ENCODE results near the gene IGFBPL1. TPM values are rescaled to one million over a fixed set of nuclear protein-coding genes. Genes with fewer than 3 reads are reported as not detected.
"Not testable (repeated sequence)": the region's sequence is repeated elsewhere in the genome, so short reads cannot be mapped to it uniquely, and the experiment has no call there.

Gene IGFBPL1
- total RNA-seq, 1 donor: not detected

- no peak overlapping the region for H3K4me3 ChIP-seq (ENCODE audit: low read depth, low read length)
- no peak for DNase-seq (ENCODE audit: low read depth)
- TF ChIP-seq CTCF (IDR thresholded peaks at IDR 0.05; ENCODE audit: insufficient read depth, low read depth, low read length): no peak
Measured at GRCh38 chr9:38405785-38406184, 18.5 kb downstream of the IGFBPL1 start.

GRCh38 chr9:38404314-38404713 is 19.9 kb downstream of the IGFBPL1 start:
- TF ChIP-seq CTCF (IDR thresholded peaks at IDR 0.05; ENCODE audit: insufficient read depth, low read depth, low read length): no peak

GRCh38 chr9:38401994-38402393 is 22.3 kb downstream of the IGFBPL1 start:
- DNase-seq (ENCODE audit: low read depth): no peak
- H3K4me3 ChIP-seq (ENCODE audit: low read depth, low read length): no peak overlapping the region
- TF ChIP-seq CTCF (IDR thresholded peaks at IDR 0.05; ENCODE audit: insufficient read depth, low read depth, low read length): no peak

More at GRCh38 chr9:38404314-38404713, 19.9 kb downstream of the IGFBPL1 start:
- H3K4me3 ChIP-seq (ENCODE audit: low read depth, low read length): no peak overlapping the region
- DNase-seq (ENCODE audit: low read depth): no peak

GRCh38 chr9:38399191-38399590 is 25.1 kb downstream of the IGFBPL1 start:
- not testable (repeated sequence) for H3K4me3 ChIP-seq (ENCODE audit: low read depth, low read length); DNase-seq (ENCODE audit: low read depth)

- no peak for TF ChIP-seq CTCF (IDR thresholded peaks at IDR 0.05; ENCODE audit: insufficient read depth, low read depth, low read length)
- DNase-seq (ENCODE audit: low read depth): no peak
- no peak overlapping the region for H3K4me3 ChIP-seq (ENCODE audit: low read depth, low read length)
Measured at GRCh38 chr9:38396371-38396671, 27.9 kb downstream of the IGFBPL1 start.

GRCh38 chr9:38395653-38396370 is 28.4 kb downstream of the IGFBPL1 start:
- DNase-seq (ENCODE audit: low read depth): no peak
- no peak for TF ChIP-seq CTCF (IDR thresholded peaks at IDR 0.05; ENCODE audit: insufficient read depth, low read depth, low read length)
- H3K4me3 ChIP-seq (ENCODE audit: low read depth, low read length): no peak overlapping the region

- TF ChIP-seq CTCF (IDR thresholded peaks at IDR 0.05; ENCODE audit: insufficient read depth, low read depth, low read length): no peak
- H3K4me3 ChIP-seq (ENCODE audit: low read depth, low read length): no peak overlapping the region
- no peak for DNase-seq (ENCODE audit: low read depth)
Measured at GRCh38 chr9:38394416-38394815, 29.8 kb downstream of the IGFBPL1 start.

All from fibroblast of villous mesenchyme (primary cell).